OCI-LY1 (cell line): ENCODE data around the gene SUN1.

Experiments
- EZH2 ChIP-seq: fragments of 200-600 bp; sonication (generic), shearing (Covaris generic); IDR thresholded peaks from 2 replicates; pipeline ENCODE4 v1.8.0; 2017; ENCODE audit warnings: borderline replicate concordance, mixed run types, mild to moderate bottlenecking, antibody characterized with exemption, low read length, moderate library complexity, mixed read lengths
- TF ChIP-seq, protein P1 (sequence below): fragments of 200-600 bp; sonication (generic), shearing (Covaris generic); IDR thresholded peaks from 2 replicates; pipeline ENCODE4 v1.5.1; 2017; ENCODE audit warnings: mild to moderate bottlenecking, antibody characterized with exemption, low read length, moderate library complexity, mixed read lengths

DNA sequence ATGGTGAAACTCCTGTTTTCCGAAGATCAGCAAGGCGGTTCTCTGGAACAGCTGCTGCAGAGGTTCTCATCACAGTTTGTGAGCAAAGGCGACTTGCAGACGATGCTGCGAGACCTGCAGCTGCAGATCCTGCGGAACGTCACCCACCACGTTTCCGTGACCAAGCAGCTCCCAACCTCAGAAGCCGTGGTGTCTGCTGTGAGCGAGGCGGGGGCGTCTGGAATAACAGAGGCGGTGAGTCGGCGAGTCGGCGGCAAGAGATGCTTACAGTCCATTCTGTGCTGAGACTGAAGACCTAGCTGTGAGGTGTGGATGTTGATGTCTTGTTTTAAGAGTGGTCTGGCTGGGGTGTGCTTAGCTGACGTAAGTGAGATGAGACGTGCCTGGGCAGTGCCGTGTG, 27.9 kb downstream of the SUN1 start:
- TF ChIP-seq, protein P1, sequence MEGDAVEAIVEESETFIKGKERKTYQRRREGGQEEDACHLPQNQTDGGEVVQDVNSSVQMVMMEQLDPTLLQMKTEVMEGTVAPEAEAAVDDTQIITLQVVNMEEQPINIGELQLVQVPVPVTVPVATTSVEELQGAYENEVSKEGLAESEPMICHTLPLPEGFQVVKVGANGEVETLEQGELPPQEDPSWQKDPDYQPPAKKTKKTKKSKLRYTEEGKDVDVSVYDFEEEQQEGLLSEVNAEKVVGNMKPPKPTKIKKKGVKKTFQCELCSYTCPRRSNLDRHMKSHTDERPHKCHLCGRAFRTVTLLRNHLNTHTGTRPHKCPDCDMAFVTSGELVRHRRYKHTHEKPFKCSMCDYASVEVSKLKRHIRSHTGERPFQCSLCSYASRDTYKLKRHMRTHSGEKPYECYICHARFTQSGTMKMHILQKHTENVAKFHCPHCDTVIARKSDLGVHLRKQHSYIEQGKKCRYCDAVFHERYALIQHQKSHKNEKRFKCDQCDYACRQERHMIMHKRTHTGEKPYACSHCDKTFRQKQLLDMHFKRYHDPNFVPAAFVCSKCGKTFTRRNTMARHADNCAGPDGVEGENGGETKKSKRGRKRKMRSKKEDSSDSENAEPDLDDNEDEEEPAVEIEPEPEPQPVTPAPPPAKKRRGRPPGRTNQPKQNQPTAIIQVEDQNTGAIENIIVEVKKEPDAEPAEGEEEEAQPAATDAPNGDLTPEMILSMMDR, result no peak
- no peak for TF ChIP-seq EZH2
